GM21515 (cell line): ENCODE data around the gene METTL26.
A peak's percentile ranks its signal among the peaks of the same experiment; 100 is the strongest.
"Not testable (repeated sequence)": the region's sequence is repeated elsewhere in the genome, so short reads cannot be mapped to it uniquely, and the experiment has no call there.

Experiments
- ATAC-seq: cut with Tn5 transposase; IDR thresholded peaks from one replicate; pipeline ENCODE4 v1.9.1; 2021; ENCODE audit not compliant: unreplicated experiment

The METTL26 gene

DNA sequence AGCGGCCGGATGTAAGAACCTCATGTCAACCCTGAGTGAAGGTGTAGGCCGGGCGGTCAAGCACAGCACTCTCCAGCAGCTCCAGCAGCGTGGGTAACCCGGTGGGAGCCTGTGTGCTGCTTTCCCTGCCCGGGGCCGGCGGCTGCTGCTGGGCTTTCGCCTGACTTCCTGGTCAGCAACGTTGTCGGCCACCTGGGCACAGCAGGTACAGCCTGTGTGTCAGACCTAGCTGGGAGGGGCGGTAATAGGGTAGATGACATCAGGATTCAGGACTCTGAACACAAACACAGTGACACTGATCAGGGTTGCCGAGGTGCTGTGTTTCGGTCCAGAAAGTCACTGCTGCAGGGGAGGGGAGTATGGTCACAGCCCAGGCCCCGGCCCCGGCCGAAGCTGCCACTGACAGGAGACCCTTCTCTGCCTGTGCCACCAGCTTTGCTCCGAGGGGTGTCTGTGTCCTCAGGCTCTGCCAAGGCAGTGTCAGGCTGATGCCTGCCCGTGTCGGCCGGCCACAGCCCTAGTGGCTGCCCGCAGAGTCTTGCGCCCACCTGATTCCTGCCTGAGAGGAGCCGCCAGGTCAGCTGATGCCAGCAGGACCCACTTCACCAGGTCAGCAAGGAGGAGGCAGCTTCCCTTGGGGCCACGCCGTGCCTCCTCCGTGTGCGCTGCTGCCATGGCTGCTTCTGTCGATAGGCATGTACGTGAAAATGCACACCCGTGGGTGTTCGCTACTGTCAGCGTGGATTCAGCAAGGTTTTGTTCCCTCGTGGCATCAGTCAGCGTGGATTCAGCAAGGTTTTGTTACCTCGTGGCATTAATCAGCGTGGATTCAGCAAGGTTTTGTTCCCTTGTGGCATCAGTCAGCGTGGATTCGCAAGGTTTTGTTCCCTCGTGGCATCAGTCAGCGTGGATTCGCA lies 37.0 kb downstream of the METTL26 start:
- no peak for ATAC-seq

GRCh38 chr16:597655-598054 lies 38.5 kb downstream of the METTL26 start:
- not testable (repeated sequence) for ATAC-seq

GRCh38 chr16:596736-597060 lies 39.4 kb downstream of the METTL26 start:
- ATAC-seq: no peak

DNA sequence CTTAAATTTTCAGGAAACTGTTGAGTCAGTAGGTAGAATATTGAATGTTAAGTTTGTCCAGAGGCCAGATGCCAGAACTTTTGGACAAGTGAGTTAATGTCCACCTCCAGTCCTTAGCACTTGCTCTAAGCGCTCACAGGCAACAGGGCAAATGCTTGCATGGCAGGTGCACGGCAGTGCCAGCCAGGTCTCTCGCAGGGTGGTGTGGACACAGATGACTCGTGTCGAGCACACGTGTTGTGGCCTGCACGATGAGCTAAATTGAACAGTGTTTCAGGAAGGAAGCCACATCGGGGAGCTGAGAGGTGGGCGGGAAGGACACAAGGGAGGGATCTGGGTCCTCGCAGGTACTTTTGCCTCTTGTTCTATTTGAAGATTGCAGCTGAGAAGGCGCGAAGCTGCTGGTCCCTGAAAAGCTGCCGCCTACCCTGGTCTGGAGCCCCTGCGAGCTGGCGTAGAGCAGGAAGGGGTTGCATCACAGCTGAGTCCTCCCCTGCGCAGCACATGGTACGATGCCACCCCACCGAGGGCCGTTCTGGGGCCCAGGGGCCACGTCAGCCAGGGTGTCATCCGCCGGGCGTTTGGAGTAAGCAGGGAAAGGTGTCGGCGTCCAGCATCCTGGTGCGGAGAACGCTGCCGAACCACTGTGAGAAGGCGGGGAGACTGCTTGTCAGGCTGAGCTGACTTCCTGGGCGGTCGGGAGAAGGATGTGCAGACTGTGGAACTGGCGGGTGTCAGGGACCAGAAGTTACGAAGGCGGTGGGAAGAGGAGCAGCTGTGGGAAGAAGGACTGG lies 40.0 kb downstream of the METTL26 start:
- ATAC-seq: no peak

DNA sequence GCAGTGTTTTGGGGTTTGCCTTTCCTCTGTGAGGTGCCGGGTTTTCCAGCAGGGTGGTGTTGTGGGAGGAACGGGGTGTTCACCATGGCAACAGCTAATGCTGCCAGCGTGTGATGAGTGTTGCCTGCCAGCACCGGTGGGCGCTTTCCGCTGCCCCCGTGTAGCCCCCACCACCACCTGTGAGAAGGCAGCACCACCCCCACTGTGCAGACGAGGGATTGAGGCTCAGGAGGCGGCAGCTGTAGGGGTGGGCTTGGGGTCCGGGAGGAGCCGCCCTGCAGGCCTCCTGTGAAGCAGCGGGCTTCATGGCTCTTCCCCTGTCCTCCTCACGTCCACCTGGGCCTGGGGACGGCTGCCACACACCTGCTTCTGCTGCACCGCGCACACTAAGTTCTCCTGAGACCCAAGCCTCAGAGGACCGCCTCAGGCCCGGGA lies 41.0 kb downstream of the METTL26 start:
- ATAC-seq: no peak

- ATAC-seq: no peak
Observed at GRCh38 chr16:593807-594206, 42.3 kb downstream of the METTL26 start.

DNA sequence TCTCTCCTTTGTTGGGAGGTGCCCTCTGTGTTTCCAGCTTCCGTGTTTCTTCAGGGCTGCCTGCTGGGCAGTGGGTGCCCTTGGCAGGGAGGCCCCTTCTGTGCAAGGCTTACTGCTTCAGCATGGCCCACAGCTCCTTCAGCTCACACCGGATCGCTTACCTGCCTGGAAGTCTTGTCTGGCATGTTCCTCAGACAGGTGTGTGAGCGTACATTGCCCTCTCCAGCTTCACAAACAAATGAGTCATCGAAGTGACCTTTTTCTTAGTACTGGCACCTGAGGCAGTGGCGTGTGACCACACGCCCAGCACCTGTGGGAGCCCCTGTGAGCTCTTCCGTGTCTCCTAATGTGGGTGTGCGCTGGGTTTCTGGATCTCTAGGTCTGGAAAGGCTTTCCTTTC lies 42.7 kb downstream of the METTL26 start:
- no peak for ATAC-seq

DNA sequence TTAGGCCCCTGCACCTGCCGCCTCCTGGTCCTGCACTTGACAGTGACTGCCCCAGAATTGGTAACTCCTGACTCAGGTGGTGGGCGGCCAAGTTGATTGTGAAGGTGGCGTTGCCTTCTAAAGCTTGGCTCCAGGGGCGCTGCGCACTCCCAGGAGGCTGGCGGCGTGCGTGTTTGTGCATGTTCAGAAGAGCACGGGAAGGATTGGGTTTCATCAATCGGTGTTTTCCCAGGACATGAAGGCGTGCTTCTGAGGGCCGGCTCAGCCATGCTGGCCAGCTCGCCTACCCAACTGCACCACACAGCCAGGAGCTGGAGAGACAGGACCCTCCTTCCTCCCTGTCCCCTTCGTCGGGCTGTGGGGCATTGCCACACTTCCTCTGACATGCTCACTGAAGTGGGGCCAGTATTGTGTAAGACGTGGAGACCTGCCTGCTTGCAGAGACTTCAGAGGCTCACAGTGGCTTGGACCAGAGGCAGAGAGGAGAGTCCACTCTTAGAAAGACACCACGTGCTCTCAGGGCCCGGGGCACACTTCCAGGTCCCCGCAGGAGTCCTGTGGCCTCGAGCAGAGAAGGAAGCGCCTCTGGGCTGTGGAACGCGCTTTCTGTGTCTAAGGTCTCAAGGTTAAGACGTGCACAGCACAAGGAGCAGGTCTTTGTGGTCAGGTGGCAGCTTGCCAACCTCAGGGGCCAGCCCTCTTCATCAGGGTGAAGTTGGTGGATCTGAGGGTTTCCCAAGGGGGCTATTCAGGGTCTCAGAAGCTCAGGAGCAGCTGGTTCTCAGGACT lies 43.4 kb downstream of the METTL26 start:
- no peak for ATAC-seq

GRCh38 chr16:591892-592517 lies 44.1 kb downstream of the METTL26 start:
- ATAC-seq: no peak

GRCh38 chr16:591231-591630 lies 44.9 kb downstream of the METTL26 start:
- no peak for ATAC-seq

DNA sequence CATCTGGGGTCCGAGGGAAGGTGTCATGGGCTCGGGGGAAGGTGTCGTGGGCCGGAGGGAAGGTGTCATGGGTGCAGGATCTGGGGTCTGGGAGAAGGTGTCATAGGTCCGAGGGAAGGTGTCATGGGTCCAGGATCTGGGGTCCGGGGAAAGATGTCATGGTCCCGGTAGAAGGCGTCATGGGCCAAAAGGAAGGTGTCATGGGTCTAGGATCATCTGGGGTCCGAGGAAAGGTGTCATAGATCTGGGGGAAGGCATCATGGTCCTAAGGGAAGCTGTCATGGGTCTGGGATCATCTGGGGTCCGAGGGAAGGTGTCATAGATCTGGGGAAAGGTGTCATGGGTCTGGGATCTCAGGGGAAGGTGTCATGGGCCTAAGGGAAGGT lies 45.3 kb downstream of the METTL26 start:
- no peak for ATAC-seq

DNA sequence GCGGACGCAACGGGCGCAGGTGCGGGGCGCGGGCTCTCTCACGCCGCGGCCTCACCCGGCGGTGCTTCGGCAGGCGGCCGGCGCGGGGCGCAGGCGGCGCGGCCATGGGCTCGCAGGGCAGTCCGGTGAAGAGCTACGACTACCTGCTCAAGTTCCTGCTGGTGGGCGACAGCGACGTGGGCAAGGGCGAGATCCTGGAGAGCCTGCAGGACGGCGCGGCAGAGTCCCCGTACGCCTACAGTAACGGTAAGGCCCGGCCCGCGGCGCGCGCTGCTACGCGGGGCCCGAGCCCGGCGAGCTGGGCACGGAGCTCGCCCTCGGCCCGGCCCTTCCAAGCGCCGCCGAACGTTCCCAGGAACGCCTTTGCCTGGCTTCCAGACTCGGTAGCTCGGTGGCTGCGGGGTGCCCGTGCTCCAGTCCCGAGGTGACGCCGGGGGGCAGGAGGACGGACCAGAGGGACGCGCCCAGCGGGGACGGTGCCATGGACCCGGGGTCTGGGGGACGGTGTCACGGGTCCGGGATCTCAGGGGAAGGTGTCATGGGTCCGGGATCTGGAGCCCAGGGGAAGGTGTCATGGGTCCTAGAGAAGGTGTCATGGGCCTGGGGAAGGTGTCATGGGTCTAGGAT lies 45.8 kb downstream of the METTL26 start:
- no peak for ATAC-seq

DNA sequence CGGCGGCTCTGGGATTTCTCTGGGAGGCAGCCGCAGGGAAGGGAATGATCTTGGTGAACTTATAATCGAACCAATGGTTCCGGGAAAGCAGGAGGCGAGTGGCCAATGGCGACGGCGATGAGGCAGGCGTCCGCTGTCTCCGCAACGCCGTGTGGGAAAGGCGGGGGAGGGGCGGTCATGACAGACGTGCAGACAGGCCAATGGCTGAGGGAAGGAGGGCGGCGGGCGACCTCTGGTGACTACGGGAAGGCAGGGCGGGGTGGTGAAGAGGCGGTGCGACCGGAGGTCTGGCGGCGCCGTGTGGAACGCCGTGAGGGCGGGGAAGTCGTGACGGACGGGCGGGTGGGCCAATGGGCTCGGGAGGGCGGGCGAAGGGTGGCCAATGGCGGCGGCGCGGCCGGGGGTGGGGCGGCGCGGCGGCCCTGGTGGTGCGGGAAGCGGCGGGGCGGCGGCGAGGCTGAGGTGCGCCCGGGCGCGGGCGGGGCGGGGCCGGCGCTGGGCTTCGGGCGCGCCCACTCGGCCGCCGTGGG lies 46.4 kb downstream of the METTL26 start, which contains the start of gene RAB40C:
Gene RAB40C, plus strand, starts transcription at position 409 of the 530 bp plus-strand sequence. CDS start 226 bp downstream, outside the sequence.
- ATAC-seq: peak; percentile 59

DNA sequence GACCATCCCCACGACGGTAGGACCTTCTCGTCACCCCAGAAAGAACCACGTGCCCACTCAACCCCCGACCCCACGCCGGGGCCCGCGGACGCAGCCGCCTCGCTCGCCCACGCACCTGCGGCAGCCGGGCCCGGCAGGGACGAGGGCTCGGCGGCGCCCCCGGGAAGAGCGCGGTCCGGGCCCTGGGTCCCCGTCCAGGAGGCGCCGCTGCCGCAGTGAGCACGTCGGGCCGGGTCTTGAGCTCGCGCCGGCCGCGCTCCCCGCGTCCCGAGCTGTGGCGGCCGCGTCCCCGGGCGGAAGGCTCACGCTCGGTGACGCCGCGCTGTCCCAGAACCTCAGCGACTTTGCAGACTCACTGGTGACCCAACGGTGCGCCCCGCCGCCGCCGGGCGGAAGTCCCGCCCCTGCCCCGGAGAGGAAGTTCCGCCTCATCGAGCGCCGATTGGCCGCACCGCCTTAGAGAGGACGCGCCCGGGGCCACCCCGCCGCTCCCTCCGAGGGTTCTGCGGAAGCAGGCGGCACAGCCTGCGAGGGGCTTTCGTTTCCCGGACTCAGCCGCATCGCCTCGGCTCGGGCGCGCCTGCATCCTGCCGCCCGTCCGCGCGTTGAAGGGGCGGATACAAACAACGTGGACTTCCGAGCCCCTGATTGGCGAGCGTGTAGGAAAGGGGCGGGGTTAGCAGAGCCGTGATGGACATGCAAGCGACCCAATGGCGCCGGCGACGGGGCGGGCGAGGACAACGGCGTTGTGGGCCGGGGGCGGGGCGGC lies 47.0 kb downstream of the METTL26 start:
- ATAC-seq: peak; percentile 68

- ATAC-seq: peak; percentile 14
Observed at GRCh38 chr16:588639-588888, 47.5 kb downstream of the METTL26 start.

- no peak for ATAC-seq
Observed at GRCh38 chr16:586645-587590, 49.2 kb downstream of the METTL26 start.

GRCh38 chr16:586047-586644 lies 50.0 kb downstream of the METTL26 start:
- ATAC-seq: no peak

- ATAC-seq: no peak
Observed at GRCh38 chr16:585351-585750, 50.8 kb downstream of the METTL26 start.
